Stimulated activated CD8-positive, alpha-beta memory T cell treated with anti-CD3 and anti-CD28 coated beads, Interleukin-15, amount 100 ng/mL, for 24 hours (primary cell): ENCODE results near the gene BOD1L1.

Source experiments
- DNase-seq: peaks from one replicate; pipeline ENCODE4 v3.0.0-alpha.2; 2020; ENCODE audit warnings: low read depth

Gene BOD1L1

GRCh38 chr4:13539047-13539618 lies 88.4 kb downstream of the BOD1L1 start:
- DNase-seq: no peak

DNA sequence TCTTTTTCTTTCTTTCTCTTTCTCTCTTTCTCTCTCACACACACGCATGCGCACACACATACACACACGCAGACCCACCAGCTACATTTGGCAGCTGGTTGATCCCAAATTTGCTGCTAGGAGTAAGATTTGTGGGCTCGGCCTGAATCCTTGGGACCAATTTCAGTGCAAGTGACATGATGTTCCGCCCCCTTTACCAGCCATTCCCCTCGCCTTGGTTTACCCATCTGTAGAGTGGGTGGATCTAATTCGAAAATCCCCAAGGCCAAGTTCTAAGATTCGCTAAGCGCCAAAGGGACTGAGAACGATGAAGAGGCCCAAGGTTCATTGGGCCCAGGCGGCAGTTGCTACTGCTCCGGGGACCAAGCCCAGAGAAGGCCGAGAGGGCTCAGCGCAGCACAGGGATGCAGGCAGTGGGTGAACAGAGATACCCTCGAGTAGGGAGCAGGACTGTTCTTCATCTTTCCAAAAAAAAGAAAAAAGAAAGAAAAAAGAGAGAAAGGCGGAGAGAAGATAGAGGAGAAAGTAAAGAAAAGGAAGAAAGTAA lies 89.0 kb downstream of the BOD1L1 start:
- DNase-seq: no peak

- DNase-seq: no peak
Measured at GRCh38 chr4:13537832-13538177, 89.7 kb downstream of the BOD1L1 start.

DNA sequence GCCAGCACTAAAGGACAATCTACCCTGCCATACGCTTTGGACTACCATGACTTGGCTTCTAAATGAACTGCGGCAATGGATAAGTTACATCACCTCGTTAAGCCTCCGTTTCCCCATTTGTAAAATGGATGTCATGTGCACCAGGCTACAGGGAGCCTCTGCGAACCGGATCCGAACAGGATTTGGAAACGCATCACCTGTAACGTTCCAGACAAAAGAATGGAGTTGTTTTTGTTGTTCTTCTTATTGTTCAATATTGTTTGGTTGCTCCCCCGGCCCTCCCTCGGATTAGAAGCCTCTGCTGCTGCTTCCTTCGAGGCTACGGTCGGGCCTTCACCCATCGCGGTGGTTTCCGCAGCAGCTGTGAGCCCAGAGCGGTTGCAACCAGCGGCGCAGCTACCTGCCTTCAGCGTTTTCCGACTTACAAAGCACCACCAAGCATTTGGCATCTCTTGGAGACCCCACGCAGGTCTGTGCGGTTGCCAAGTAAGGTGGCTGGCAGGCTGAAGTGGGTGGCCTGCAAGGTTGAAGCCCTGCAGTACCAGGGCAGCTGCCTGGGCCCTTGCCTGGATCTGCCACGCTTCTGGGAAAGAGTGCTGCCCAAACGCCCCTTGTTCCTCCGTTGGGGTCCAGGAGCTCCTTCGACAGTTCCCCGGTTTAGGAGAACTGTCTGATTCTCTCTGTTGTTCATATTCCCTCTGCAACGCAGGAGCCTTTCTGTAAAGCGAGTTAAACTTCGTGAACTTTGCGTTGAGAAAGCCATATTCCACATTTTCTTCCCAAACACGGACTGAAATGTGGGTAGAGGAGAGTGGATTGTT lies 90.3 kb downstream of the BOD1L1 start:
- no peak for DNase-seq

- no peak for DNase-seq
Measured at GRCh38 chr4:13536607-13537006, 90.9 kb downstream of the BOD1L1 start.

- DNase-seq: no peak
Measured at GRCh38 chr4:13535708-13536361, 91.7 kb downstream of the BOD1L1 start.

GRCh38 chr4:13535118-13535517 lies 92.4 kb downstream of the BOD1L1 start:
- no peak for DNase-seq

DNA sequence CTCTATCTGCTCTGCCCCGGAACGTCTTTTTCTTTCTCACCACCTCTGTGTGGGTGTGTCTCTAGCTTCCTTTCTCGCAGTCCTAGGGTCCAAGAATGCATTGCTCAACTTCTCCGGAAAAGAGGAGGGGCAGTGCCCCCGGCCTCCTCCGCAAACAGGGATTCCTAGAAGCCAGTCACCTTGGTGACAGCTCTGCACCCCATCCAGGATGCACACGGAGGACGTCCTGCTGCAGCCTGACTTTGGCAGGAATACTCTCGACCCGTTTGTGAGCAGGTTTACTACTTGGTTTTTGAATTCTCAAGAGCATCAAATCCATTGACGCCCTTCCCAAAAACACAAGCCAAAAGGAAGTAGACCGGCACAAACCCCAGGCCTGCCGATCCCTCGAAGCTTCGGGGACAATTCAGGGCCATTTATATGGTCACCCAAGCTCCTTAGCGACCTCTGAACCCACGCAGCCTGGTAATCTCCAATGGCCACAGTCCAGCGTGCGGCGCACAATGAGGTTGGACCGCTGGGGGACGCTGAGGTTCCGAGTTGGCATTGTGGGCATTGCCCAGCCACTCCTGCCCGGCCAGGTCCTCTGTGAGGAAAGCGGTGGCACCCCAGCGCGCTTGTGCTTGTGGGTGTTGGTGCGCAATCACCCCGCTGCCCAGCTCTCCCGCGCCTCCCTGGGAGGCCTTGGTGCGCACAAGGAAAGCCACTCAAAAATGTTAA lies 93.0 kb downstream of the BOD1L1 start:
- DNase-seq: no peak

DNA sequence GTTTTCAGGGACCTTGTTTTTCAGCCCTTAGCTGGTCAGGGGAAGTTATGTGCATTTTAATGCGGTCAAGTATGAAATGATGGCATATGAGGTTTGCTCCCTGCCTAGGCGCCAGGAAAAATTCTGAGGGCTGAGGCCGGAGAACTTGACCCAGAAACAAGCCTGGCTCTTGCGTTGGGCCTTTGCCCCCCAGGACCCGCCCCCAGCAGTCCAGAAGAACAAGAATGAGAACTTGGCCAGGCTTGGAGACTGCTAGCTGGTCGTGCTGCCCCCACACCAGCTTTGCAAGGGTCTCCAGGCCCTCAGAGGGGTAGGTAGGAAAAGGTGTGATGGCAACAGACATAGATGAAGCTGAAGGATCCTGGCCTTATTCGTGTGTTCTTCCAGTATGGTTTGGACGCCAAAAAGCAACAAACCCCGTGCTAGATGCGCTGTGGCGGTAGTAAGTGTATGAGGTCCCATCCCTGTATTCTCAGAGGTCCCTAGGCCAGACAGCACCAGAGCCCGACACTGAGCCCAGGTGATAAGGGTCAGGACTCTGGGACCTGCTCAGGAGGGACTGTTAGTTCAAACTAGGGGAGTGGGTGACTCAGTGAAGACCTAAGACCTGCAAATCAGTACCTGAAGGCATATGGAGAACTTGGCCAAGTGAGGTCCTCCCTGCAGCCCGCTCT lies 93.7 kb downstream of the BOD1L1 start:
- DNase-seq: no peak

DNA sequence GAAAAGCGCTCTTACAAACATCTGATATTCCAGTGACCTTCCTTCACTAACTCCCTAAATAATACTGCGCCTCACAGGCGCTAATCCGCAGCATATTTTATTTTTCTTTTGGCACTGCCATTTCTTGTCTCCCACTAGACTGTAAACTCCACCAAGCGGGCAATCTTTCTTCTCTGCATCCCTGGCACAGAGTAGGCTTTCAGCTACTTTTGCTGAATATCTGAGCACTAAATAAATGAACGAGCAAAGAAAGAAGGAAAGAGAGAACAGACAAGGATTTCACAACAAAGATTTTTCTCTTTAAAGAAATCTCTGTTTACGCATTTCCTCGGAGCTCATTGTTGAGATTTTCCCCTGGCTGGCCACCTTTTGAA lies 95.9 kb downstream of the BOD1L1 start:
- DNase-seq: no peak

- DNase-seq: no peak
Measured at GRCh38 chr4:13530823-13531624, 96.5 kb downstream of the BOD1L1 start.

DNA sequence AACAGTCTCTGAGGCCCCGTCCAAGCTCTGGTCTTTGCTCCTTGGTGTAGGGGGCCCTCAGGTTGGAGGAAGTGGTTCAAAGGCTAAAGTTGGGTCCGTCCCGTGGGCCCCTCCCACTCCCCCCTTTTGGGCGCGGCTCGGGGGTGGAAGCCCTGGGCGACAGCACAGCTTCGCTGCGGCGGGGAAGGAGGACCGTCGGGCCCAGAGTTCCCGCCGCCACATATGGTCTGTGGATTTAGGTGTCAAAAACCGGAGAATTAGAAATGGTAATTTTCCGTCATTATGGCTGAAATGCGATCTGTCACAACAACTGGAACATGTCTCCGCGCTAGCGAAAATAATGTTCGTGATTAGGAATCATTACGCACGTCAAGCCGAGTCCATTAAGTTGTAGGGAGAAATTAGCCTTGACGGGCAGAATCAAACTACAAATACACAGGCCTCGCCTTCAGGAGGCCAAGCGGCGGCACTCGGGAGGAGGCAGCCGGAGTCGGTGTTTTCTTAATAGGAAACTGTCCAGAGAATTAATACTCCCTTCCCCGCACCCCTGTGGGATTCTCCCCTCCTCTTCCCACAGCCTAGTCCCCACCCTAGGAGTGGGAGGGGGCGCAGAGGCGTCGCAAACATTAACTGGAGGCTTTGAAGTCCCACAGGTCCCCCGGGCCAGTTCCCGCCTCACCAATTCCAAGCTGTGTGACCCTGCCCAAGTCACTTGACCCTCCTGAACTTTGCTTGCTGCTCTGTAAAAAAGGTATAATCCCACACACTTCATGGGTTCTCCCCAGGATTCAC lies 98.2 kb downstream of the BOD1L1 start:
- DNase-seq: no peak

DNA sequence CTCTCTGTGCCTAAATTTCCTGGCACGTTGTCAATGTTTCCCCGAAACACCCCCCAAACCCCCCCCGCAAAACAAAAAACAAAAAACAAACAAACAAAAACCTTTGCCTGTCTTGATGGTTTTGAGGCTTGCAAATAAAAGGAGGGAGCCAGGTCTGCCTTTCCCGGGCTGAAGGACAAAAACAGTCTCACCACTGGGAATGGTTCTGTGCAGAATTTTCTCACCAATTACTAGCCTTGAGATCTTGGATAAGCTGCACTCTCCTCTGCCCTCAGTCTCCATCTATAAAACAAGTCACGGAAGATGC lies 98.8 kb downstream of the BOD1L1 start:
- DNase-seq: no peak

- no peak for DNase-seq
Measured at GRCh38 chr4:13527981-13528820, 99.3 kb downstream of the BOD1L1 start.

- no peak for DNase-seq
Measured at GRCh38 chr4:13527192-13527980, 100.1 kb downstream of the BOD1L1 start.

GRCh38 chr4:13526658-13527057 lies 100.9 kb downstream of the BOD1L1 start:
- DNase-seq: no peak

DNA sequence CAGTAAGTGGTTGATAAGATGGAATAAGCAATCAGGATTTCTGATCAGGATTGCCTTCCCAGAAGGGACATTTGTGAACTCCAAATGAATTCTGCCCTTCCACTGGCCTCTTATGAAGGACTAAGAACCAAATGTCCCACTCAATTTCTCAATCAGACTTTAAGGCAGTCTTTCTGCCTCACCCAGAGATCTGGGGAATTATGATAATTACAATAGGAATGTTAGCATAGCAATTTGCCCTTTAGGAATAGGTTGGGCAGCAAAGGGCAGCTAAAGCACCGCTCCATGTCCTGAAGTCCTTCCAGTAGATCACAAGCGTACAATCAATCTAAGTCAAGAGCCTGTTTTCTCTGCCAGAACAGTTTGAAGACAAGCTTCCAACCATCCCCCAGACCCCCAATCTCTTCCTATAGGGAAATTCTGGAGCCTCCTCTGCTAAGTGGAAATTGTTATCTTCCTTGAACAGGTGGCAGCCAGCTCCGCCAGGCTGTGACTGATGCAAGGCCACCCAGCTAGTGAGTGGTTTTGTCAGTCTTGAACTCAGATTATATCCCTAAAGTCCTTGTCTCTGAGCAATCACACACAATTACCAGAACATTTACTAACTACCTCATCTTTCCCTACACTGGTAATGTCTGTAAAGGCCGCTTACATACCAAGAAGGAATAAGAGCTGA lies 101.8 kb downstream of the BOD1L1 start:
- no peak for DNase-seq
